WTC11 (cell line): ENCODE results near the gene CACNB1. TPM values are rescaled to one million over a fixed set of nuclear protein-coding genes. Genes with fewer than 3 reads are reported as not detected.

Experiments used
- ATAC-seq: fragments of 200-7000 bp; cut with Tn5 transposase; 2 replicates; pipeline ENCODE4 v1.10.0; 2021; ENCODE audit warnings: mild to moderate bottlenecking, moderate library complexity
- CTCF ChIA-PET: fragments of 300-600 bp; sonication (Branson Sonifier 250); formaldehyde crosslinking; loops from one replicate; lab custom pipeline; 2021; ENCODE audit warnings: antibody characterized with exemption; lab: Charles Lee
- POLR2A ChIA-PET: fragments of 350-600 bp; sonication (Branson Sonifier 250); formaldehyde crosslinking; loops from one replicate; lab custom pipeline; 2021; ENCODE audit warnings: antibody characterized with exemption; lab: Charles Lee
- DNase-seq: peaks from one replicate; pipeline ENCODE4 v3.0.0; 2021; ENCODE audit warnings: low spot score
- H3K27ac Mint-ChIP-seq: 2 replicates; pipeline ENCODE4 v1.8.0; 2021; ENCODE audit warnings: mixed read lengths
- H3K27me3 Mint-ChIP-seq: 2 replicates; pipeline ENCODE4 v1.8.0; 2021; ENCODE audit warnings: low read depth, mild to moderate bottlenecking, moderate library complexity, mixed read lengths
- H3K36me3 Mint-ChIP-seq: 2 replicates; pipeline ENCODE4 v1.8.0; 2021; ENCODE audit warnings: mixed read lengths
- H3K4me1 Mint-ChIP-seq: 2 replicates; pipeline ENCODE4 v1.8.0; 2022; ENCODE audit warnings: mixed read lengths
- H3K4me3 Mint-ChIP-seq: 2 replicates; pipeline ENCODE4 v1.8.0; 2021; ENCODE audit warnings: mild to moderate bottlenecking, moderate library complexity, mixed read lengths
- H3K9me3 Mint-ChIP-seq: 2 replicates; pipeline ENCODE4 v1.8.0; 2021; ENCODE audit warnings: mixed read lengths
- ELF4 ChIP-seq: sonication (generic); formaldehyde crosslinking; IDR thresholded peaks from 2 replicates; pipeline ENCODE4 v1.8.1; 2022; ENCODE audit warnings: low read depth, mild to moderate bottlenecking, moderate library complexity, missing genetic modification reagents
- ESRRA ChIP-seq: sonication (generic); formaldehyde crosslinking; IDR thresholded peaks from 2 replicates; pipeline ENCODE4 v1.8.1; 2022; ENCODE audit warnings: mild to moderate bottlenecking, missing genetic modification reagents, borderline replicate concordance
- FOXK1 ChIP-seq: sonication (generic); formaldehyde crosslinking; IDR thresholded peaks from 2 replicates; pipeline ENCODE4 v1.8.0; 2022; ENCODE audit warnings: mild to moderate bottlenecking, moderate library complexity, missing genetic modification reagents
- IRF2 ChIP-seq: sonication (generic); formaldehyde crosslinking; IDR thresholded peaks from 2 replicates; pipeline ENCODE4 v1.8.0; 2022; ENCODE audit warnings: low read depth, missing genetic modification reagents, borderline replicate concordance
- JUN ChIP-seq: sonication (generic); formaldehyde crosslinking; IDR thresholded peaks from 2 replicates; pipeline ENCODE4 v1.8.0; 2023; ENCODE audit warnings: mild to moderate bottlenecking, missing genetic modification reagents
- NR1H2 ChIP-seq: sonication (generic); formaldehyde crosslinking; IDR thresholded peaks from 2 replicates; pipeline ENCODE4 v1.9.0; 2021; ENCODE audit warnings: mild to moderate bottlenecking, moderate library complexity, missing genetic modification reagents
- SOX15 ChIP-seq: fragments of 250-450 bp; sonication (Bioruptor Pico); IDR thresholded peaks from 2 replicates; pipeline ENCODE4 v1.9.0; 2021; ENCODE audit warnings: mild to moderate bottlenecking
- TEAD4 ChIP-seq: sonication (generic); formaldehyde crosslinking; IDR thresholded peaks from 2 replicates; pipeline ENCODE4 v1.8.0; 2022; ENCODE audit warnings: mild to moderate bottlenecking, missing genetic modification reagents
- ZNF396 ChIP-seq: fragments of 250-450 bp; sonication (Bioruptor Pico); IDR thresholded peaks from 2 replicates; pipeline ENCODE4 v1.8.0; 2021; ENCODE audit warnings: mild to moderate bottlenecking, moderate library complexity, borderline replicate concordance
- ZNF671 ChIP-seq: fragments of 250-450 bp; sonication (Bioruptor Pico); IDR thresholded peaks from 2 replicates; pipeline ENCODE4 v1.8.0; 2021; ENCODE audit warnings: mild to moderate bottlenecking
- total RNA-seq: library from RNA; stranded (reverse); gene quantifications from 3 replicates; pipeline ENCODE4 v1.2.3, GENCODE V29; 2021
- TF ChIP-seq, protein P1 (sequence below): sonication (generic); formaldehyde crosslinking; IDR thresholded peaks from 2 replicates; pipeline ENCODE4 v1.8.1; 2022; ENCODE audit warnings: mild to moderate bottlenecking, missing genetic modification reagents, moderate library complexity, borderline replicate concordance
- TF ChIP-seq, protein P2 (sequence below): sonication (generic); formaldehyde crosslinking; IDR thresholded peaks from 2 replicates; pipeline ENCODE4 v1.8.0; 2022; ENCODE audit warnings: mild to moderate bottlenecking, missing genetic modification reagents
- TF ChIP-seq, protein P3 (sequence below): sonication (generic); formaldehyde crosslinking; IDR thresholded peaks from 2 replicates; pipeline ENCODE4 v1.8.0; 2022; ENCODE audit warnings: missing genetic modification reagents
- TF ChIP-seq, protein P4 (sequence below): sonication (generic); formaldehyde crosslinking; IDR thresholded peaks from 2 replicates; pipeline ENCODE4 v1.8.0; 2023; ENCODE audit warnings: mild to moderate bottlenecking, missing genetic modification reagents
- TF ChIP-seq, protein P5 (sequence below): sonication (generic); formaldehyde crosslinking; IDR thresholded peaks from 2 replicates; pipeline ENCODE4 v1.8.1; 2023; ENCODE audit warnings: mild to moderate bottlenecking, moderate library complexity, missing genetic modification reagents
- TF ChIP-seq, protein P6 (sequence below): fragments of 250-450 bp; sonication (Bioruptor Pico); IDR thresholded peaks from 2 replicates; pipeline ENCODE4 v1.9.0; 2021; ENCODE audit warnings: mild to moderate bottlenecking, borderline replicate concordance
- TF ChIP-seq, protein P7 (sequence below): fragments of 250-450 bp; sonication (Bioruptor Pico); conservative IDR thresholded peaks from 2 replicates; pipeline ENCODE4 v1.9.0; 2021; ENCODE audit warnings: mild to moderate bottlenecking

The CACNB1 gene
- total RNA-seq, 1 experiment from 2014 or later = 17.0 TPM

DNA sequence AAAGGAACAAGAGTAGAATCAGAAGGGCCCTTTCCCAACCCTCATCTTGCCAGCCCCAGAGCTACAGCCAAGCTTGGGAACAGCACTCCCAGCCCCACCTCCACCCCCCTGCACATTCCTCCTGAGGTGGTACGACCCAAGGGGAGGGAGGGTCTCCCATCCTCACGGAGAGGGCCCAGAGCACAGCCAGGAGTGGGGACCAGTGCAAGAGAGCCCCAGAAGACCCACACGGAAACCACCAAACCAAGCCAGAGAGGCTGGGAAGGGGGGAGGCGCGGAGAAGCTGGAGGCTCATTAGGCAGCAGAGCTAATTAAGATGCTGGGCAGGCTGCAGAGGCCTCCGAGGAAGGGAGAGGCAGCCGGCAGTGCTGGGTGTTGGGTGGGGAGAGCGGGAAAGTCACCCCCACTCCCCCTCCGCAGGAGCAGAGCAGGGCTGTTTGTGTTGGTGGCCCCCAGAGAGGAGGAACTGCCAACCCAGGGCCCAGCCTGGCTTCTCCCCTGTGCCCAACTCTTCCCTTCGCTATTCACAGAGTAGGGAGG, 2.4 kb downstream of the CACNB1 start:
- peaks cover 22% of the 10 kb centered on the region for H3K36me3 Mint-ChIP-seq
- H3K4me3 Mint-ChIP-seq = peak overlapping the region; percentile 66
- no peaks in the 10 kb centered on the region for H3K9me3 Mint-ChIP-seq
- ChIA-PET CTCF (interaction anchor here (0.6 to 5.3 kb wide), 25 partner anchors 12 to 428 kb away, joined by 3 to 62 read pairs (median 4); partner anchors contain the start of genes ARL5C, FBXO47, LASP1NB and STAC2), POLR2A (interaction anchor here (1.0 to 2.4 kb wide), 2 partner anchors 12 to 30 kb away, joined by 6 read pairs; no protein-coding TSS in a partner anchor)
- ATAC-seq (peak; percentile 10), DNase-seq (peak; percentile 60)
- TF ChIP-seq IRF2 (CRISPR knock-in tag) (no peak), ZNF671 (no peak), ELF4 (CRISPR knock-in tag) (no peak), ESRRA (CRISPR knock-in tag) (no peak), FOXK1 (no peak), JUN (no peak), ZNF396 (CRISPR knock-in tag) (no peak), SOX15 (no peak), NR1H2 (CRISPR knock-in tag) (no peak), TEAD4 (CRISPR knock-in tag) (no peak)
- TF ChIP-seq, protein P1, sequence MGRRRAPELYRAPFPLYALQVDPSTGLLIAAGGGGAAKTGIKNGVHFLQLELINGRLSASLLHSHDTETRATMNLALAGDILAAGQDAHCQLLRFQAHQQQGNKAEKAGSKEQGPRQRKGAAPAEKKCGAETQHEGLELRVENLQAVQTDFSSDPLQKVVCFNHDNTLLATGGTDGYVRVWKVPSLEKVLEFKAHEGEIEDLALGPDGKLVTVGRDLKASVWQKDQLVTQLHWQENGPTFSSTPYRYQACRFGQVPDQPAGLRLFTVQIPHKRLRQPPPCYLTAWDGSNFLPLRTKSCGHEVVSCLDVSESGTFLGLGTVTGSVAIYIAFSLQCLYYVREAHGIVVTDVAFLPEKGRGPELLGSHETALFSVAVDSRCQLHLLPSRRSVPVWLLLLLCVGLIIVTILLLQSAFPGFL (CRISPR knock-in tag) = no peak
- TF ChIP-seq, protein P2, sequence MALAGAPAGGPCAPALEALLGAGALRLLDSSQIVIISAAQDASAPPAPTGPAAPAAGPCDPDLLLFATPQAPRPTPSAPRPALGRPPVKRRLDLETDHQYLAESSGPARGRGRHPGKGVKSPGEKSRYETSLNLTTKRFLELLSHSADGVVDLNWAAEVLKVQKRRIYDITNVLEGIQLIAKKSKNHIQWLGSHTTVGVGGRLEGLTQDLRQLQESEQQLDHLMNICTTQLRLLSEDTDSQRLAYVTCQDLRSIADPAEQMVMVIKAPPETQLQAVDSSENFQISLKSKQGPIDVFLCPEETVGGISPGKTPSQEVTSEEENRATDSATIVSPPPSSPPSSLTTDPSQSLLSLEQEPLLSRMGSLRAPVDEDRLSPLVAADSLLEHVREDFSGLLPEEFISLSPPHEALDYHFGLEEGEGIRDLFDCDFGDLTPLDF (CRISPR knock-in tag) = no peak
- TF ChIP-seq, protein P3, sequence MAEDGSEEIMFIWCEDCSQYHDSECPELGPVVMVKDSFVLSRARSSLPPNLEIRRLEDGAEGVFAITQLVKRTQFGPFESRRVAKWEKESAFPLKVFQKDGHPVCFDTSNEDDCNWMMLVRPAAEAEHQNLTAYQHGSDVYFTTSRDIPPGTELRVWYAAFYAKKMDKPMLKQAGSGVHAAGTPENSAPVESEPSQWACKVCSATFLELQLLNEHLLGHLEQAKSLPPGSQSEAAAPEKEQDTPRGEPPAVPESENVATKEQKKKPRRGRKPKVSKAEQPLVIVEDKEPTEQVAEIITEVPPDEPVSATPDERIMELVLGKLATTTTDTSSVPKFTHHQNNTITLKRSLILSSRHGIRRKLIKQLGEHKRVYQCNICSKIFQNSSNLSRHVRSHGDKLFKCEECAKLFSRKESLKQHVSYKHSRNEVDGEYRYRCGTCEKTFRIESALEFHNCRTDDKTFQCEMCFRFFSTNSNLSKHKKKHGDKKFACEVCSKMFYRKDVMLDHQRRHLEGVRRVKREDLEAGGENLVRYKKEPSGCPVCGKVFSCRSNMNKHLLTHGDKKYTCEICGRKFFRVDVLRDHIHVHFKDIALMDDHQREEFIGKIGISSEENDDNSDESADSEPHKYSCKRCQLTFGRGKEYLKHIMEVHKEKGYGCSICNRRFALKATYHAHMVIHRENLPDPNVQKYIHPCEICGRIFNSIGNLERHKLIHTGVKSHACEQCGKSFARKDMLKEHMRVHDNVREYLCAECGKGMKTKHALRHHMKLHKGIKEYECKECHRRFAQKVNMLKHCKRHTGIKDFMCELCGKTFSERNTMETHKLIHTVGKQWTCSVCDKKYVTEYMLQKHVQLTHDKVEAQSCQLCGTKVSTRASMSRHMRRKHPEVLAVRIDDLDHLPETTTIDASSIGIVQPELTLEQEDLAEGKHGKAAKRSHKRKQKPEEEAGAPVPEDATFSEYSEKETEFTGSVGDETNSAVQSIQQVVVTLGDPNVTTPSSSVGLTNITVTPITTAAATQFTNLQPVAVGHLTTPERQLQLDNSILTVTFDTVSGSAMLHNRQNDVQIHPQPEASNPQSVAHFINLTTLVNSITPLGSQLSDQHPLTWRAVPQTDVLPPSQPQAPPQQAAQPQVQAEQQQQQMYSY (CRISPR knock-in tag) = no peak
- TF ChIP-seq, protein P4, sequence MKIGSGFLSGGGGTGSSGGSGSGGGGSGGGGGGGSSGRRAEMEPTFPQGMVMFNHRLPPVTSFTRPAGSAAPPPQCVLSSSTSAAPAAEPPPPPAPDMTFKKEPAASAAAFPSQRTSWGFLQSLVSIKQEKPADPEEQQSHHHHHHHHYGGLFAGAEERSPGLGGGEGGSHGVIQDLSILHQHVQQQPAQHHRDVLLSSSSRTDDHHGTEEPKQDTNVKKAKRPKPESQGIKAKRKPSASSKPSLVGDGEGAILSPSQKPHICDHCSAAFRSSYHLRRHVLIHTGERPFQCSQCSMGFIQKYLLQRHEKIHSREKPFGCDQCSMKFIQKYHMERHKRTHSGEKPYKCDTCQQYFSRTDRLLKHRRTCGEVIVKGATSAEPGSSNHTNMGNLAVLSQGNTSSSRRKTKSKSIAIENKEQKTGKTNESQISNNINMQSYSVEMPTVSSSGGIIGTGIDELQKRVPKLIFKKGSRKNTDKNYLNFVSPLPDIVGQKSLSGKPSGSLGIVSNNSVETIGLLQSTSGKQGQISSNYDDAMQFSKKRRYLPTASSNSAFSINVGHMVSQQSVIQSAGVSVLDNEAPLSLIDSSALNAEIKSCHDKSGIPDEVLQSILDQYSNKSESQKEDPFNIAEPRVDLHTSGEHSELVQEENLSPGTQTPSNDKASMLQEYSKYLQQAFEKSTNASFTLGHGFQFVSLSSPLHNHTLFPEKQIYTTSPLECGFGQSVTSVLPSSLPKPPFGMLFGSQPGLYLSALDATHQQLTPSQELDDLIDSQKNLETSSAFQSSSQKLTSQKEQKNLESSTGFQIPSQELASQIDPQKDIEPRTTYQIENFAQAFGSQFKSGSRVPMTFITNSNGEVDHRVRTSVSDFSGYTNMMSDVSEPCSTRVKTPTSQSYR = no peak
- TF ChIP-seq, protein P5, sequence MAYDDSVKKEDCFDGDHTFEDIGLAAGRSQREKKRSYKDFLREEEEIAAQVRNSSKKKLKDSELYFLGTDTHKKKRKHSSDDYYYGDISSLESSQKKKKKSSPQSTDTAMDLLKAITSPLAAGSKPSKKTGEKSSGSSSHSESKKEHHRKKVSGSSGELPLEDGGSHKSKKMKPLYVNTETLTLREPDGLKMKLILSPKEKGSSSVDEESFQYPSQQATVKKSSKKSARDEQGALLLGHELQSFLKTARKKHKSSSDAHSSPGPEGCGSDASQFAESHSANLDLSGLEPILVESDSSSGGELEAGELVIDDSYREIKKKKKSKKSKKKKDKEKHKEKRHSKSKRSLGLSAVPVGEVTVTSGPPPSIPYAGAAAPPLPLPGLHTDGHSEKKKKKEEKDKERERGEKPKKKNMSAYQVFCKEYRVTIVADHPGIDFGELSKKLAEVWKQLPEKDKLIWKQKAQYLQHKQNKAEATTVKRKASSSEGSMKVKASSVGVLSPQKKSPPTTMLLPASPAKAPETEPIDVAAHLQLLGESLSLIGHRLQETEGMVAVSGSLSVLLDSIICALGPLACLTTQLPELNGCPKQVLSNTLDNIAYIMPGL (CRISPR knock-in tag) = no peak
- TF ChIP-seq, protein P6, sequence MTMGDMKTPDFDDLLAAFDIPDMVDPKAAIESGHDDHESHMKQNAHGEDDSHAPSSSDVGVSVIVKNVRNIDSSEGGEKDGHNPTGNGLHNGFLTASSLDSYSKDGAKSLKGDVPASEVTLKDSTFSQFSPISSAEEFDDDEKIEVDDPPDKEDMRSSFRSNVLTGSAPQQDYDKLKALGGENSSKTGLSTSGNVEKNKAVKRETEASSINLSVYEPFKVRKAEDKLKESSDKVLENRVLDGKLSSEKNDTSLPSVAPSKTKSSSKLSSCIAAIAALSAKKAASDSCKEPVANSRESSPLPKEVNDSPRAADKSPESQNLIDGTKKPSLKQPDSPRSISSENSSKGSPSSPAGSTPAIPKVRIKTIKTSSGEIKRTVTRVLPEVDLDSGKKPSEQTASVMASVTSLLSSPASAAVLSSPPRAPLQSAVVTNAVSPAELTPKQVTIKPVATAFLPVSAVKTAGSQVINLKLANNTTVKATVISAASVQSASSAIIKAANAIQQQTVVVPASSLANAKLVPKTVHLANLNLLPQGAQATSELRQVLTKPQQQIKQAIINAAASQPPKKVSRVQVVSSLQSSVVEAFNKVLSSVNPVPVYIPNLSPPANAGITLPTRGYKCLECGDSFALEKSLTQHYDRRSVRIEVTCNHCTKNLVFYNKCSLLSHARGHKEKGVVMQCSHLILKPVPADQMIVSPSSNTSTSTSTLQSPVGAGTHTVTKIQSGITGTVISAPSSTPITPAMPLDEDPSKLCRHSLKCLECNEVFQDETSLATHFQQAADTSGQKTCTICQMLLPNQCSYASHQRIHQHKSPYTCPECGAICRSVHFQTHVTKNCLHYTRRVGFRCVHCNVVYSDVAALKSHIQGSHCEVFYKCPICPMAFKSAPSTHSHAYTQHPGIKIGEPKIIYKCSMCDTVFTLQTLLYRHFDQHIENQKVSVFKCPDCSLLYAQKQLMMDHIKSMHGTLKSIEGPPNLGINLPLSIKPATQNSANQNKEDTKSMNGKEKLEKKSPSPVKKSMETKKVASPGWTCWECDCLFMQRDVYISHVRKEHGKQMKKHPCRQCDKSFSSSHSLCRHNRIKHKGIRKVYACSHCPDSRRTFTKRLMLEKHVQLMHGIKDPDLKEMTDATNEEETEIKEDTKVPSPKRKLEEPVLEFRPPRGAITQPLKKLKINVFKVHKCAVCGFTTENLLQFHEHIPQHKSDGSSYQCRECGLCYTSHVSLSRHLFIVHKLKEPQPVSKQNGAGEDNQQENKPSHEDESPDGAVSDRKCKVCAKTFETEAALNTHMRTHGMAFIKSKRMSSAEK = no peak
- TF ChIP-seq, protein P7, sequence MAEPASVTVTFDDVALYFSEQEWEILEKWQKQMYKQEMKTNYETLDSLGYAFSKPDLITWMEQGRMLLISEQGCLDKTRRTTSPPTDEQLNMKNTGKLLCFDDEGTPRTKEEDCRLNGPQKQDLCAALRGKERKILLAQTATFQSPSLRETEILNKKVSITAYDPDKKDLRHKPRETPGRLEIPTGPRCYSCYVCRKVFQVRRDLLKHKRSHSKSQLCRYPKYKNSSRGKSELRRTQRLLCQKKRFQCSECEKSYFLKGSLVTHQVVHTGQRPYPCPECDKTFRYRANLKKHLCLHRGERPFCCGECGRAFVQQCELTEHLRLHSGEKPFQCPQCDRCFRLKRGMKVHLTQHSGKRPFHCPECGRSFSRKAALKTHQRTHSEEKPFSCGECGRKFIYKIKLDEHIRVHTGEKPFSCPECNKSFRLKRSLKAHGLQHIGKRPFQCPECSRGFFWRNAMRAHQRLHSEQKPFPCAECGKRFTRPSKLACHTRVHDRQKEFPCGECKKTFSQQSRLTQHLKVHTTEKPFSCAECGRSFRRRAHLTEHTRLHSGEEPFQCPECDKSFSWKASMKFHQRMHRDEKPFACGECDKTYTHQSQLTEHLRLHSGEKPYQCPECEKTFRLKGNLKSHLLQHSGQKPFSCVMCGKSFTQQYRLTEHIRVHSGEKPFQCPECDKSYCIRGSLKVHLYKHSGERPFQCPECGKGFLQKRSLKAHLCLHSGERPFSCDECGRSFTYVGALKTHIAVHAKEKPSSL (CRISPR knock-in tag) = no peak
- H3K4me1 Mint-ChIP-seq = peaks cover 42% of the 10 kb centered on the region
- no peaks in the 10 kb centered on the region; the same call in 1 of the 2 replicates for H3K27me3 Mint-ChIP-seq
- 0 out of 2 replicates have a peak overlapping the region, but pooled peaks have one; percentile 49 for H3K27ac Mint-ChIP-seq
